ENCODE measurements around the gene OAT. TPM values are rescaled to one million over a fixed set of nuclear protein-coding genes. Genes with fewer than 3 reads are reported as not detected.

OAT gene
- total and polyA plus RNA-seq, 7 donors = 37.9 to 147 (median 117) TPM

- Histone ChIP-seq H3K4me1 (peaks cover 0 to 53% (median 48%) of the 10 kb centered on the region in 4 donors), H3K4me3 (no peak overlapping the region), H3K27me3 (no peaks in the 10 kb centered on the region), H3K36me3 (peaks cover 0 to 20% (median 3%) of the 10 kb centered on the region in 4 donors), H3K27ac (peak overlapping the region; percentile 50 to 100 (median 98)), H3K9me3 (no peaks in the 10 kb centered on the region)
- intact Hi-C loops (cut with DNase I) = loop anchor here (5.0 kb wide), 2 partner anchors 47 to 327 kb away; partner anchors contain the start of genes FAM53B and LHPP
- DNase-seq = no peak
- TF ChIP-seq CTCF (IDR thresholded peaks at IDR 0.05) (no peak), POLR2AphosphoS5 (IDR thresholded peaks at IDR 0.05) (no peak), EP300 (IDR thresholded peaks at IDR 0.05) (no peak), POLR2A (IDR thresholded peaks at IDR 0.05) (no peak)
- 88 to 90% methylated on average over 2 of the region's 2 CpGs for WGBS, 2 donors
Measured at GRCh38 chr10:124415210-124415609, 3.5 kb downstream of the OAT start.

DNA sequence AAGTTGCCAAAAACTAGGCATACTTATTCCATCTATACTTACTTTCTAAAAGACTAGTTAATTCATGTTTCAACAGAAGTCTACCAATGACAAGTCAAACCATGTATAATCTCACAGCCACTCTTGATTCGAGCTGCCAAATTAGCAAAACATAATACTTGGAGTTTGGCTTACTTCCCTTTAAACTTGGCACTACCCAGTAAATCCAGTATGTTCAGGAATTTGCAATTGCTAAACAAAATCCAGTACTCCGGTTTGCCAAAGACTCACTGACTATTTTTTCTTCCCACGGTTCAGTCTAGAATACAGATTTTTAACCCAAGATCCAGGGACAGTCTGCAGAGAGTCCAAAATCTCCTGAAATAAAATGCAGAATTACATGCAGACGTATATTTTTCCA lies 4.6 kb downstream of the OAT start:
- Histone ChIP-seq H3K36me3 (peaks cover 0 to 30% (median 3%) of the 10 kb centered on the region in 4 donors), H3K27me3 (no peaks in the 10 kb centered on the region), H3K4me3 (no peak overlapping the region), H3K4me1 (peaks cover 0 to 52% (median 46%) of the 10 kb centered on the region in 4 donors), H3K9me3 (no peaks in the 10 kb centered on the region), H3K27ac (peak overlapping the region; percentile 49 to 100 (median 98))
- intact Hi-C loops (cut with DNase I) = no loop called here
- no peak for DNase-seq
- WGBS, 2 donors = 52 to 64% methylated on average over 4 of the region's 4 CpGs
- TF ChIP-seq POLR2A (IDR thresholded peaks at IDR 0.05) (no peak), POLR2AphosphoS5 (IDR thresholded peaks at IDR 0.05) (no peak), CTCF (IDR thresholded peaks at IDR 0.05) (no peak), EP300 (IDR thresholded peaks at IDR 0.05) (no peak)

- intact Hi-C loops (cut with DNase I) = no loop called here
Measured at GRCh38 chr10:124409696-124410095, 9.0 kb downstream of the OAT start.

DNA sequence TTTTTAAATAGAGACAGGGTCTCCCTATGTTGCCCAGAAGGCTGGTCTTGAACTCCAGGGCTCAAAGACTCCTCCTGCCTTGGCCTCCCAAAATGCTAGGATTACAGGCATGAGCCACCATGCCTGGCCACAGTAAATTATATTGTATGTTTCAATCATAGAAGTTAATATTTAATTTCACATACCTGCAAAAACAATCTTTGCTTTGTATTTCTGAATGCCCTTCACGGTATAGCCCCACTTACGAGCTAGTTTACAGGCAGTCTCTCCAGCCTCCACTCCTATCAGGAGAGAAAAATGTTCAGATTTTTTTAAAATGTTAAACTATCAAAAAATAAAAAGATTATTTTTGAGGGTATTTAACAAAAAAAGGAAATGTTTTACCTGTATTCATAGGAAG lies 10.4 kb downstream of the OAT start:
- Histone ChIP-seq H3K4me3 (no peak overlapping the region), H3K36me3 (peaks cover 22 to 87% (median 25%) of the 10 kb centered on the region in 4 donors), H3K4me1 (peaks cover 0 to 8% (median 4%) of the 10 kb centered on the region in 4 donors), H3K27ac (no peak overlapping the region), H3K27me3 (no peaks in the 10 kb centered on the region), H3K9me3 (no peaks in the 10 kb centered on the region)
- TF ChIP-seq CTCF (IDR thresholded peaks at IDR 0.05) (no peak), POLR2AphosphoS5 (IDR thresholded peaks at IDR 0.05) (no peak), EP300 (IDR thresholded peaks at IDR 0.05) (no peak), POLR2A (IDR thresholded peaks at IDR 0.05) (no peak)
- DNase-seq = no peak
- intact Hi-C loops (cut with DNase I) = no loop called here
- WGBS, 2 donors = 32 to 58% methylated on average over 2 of the region's 2 CpGs

More at GRCh38 chr10:124409696-124410095, 9.0 kb downstream of the OAT start:
- Histone ChIP-seq H3K9me3 (no peaks in the 10 kb centered on the region), H3K27me3 (no peaks in the 10 kb centered on the region), H3K36me3 (peaks cover 10 to 74% (median 15%) of the 10 kb centered on the region in 4 donors), H3K4me3 (no peak overlapping the region), H3K27ac (no peak overlapping the region), H3K4me1 (peaks cover 0 to 21% (median 15%) of the 10 kb centered on the region in 4 donors)
- TF ChIP-seq CTCF (IDR thresholded peaks at IDR 0.05) (no peak), POLR2AphosphoS5 (IDR thresholded peaks at IDR 0.05) (no peak), EP300 (IDR thresholded peaks at IDR 0.05) (no peak), POLR2A (IDR thresholded peaks at IDR 0.05) (no peak)
- no peak for DNase-seq

DNA sequence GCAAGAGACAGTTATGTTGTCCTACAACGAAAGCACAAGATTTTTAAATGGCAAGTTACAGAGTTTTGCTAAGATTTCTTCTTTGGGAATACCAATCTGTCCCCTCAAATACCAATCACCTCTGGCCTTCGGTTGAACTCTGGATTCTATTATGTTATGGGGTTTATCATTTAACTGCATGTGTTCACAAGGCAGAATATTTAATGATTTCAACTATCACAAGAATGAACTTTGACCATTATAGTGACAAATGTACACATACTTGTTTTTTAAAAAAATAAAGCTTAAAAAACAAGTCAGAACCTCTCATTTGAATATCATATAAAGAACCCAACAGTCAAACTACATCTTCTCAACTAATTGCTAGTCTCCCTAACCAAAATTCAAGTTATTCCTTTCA lies 11.3 kb downstream of the OAT start:
- no peak for TF ChIP-seq POLR2A (IDR thresholded peaks at IDR 0.05)
- TF ChIP-seq POLR2AphosphoS5 (IDR thresholded peaks at IDR 0.05) = no peak
- no peak for TF ChIP-seq CTCF (IDR thresholded peaks at IDR 0.05)
- TF ChIP-seq EP300 (IDR thresholded peaks at IDR 0.05) = no peak
- Histone ChIP-seq H3K4me1 (peaks cover 0 to 7% (median 5%) of the 10 kb centered on the region in 4 donors), H3K27ac (no peak overlapping the region), H3K4me3 (no peak overlapping the region), H3K36me3 (peaks cover 28 to 96% (median 34%) of the 10 kb centered on the region in 4 donors), H3K27me3 (no peaks in the 10 kb centered on the region), H3K9me3 (no peaks in the 10 kb centered on the region)
- 42 to 79% methylated on average over 2 of the region's 2 CpGs for WGBS, 2 donors
- intact Hi-C loops (cut with DNase I) = no loop called here
- no peak for DNase-seq
